GM18858 (cell line): ENCODE results near the gene NEK11.
"Not testable (repeated sequence)": the region's sequence is repeated elsewhere in the genome, so short reads cannot be mapped to it uniquely, and the experiment has no call there.

Experiments used
- ATAC-seq: cut with Tn5 transposase; IDR thresholded peaks from one replicate; pipeline ENCODE4 v1.9.1; 2021; ENCODE audit not compliant: unreplicated experiment

Gene NEK11

GRCh38 chr3:131284302-131284701 is 257.6 kb downstream of the NEK11 start:
- ATAC-seq = no peak

- ATAC-seq = no peak
Observed at GRCh38 chr3:131285456-131285855, 258.8 kb downstream of the NEK11 start.

- no peak for ATAC-seq
Observed at GRCh38 chr3:131299836-131300235, 273.2 kb downstream of the NEK11 start.

- ATAC-seq = no peak
Observed at GRCh38 chr3:131303848-131304247, 277.2 kb downstream of the NEK11 start.

GRCh38 chr3:131304890-131305289 is 278.2 kb downstream of the NEK11 start:
- no peak for ATAC-seq

- no peak for ATAC-seq
Observed at GRCh38 chr3:131306242-131306641, 279.6 kb downstream of the NEK11 start.

GRCh38 chr3:131314318-131314717 is 287.6 kb downstream of the NEK11 start:
- ATAC-seq = no peak

GRCh38 chr3:131315162-131315561 is 288.5 kb downstream of the NEK11 start:
- ATAC-seq = no peak

GRCh38 chr3:131317667-131318066 is 291.0 kb downstream of the NEK11 start:
- no peak for ATAC-seq

- no peak for ATAC-seq
Observed at GRCh38 chr3:131323014-131323413, 296.3 kb downstream of the NEK11 start.

GRCh38 chr3:131323792-131324191 is 297.1 kb downstream of the NEK11 start:
- ATAC-seq = no peak

GRCh38 chr3:131324923-131325322 is 298.2 kb downstream of the NEK11 start:
- ATAC-seq = no peak

GRCh38 chr3:131326307-131326706 is 299.6 kb downstream of the NEK11 start:
- no peak for ATAC-seq

GRCh38 chr3:131328721-131329120 is 302.0 kb downstream of the NEK11 start:
- no peak for ATAC-seq

- peak; percentile 51 for ATAC-seq
Observed at GRCh38 chr3:131329774-131330173, 303.1 kb downstream of the NEK11 start.

- ATAC-seq = not testable (repeated sequence)
Observed at GRCh38 chr3:131331456-131332085, 304.9 kb downstream of the NEK11 start.

- no peak for ATAC-seq
Observed at GRCh38 chr3:131338948-131339640, 312.4 kb downstream of the NEK11 start.

GRCh38 chr3:131341761-131342160 is 315.1 kb downstream of the NEK11 start:
- ATAC-seq = no peak

- ATAC-seq = no peak
Observed at GRCh38 chr3:131348911-131349310, 322.2 kb downstream of the NEK11 start.

GRCh38 chr3:131349454-131349853 is 322.8 kb downstream of the NEK11 start:
- no peak for ATAC-seq

GRCh38 chr3:131349946-131350347 is 323.3 kb downstream of the NEK11 start:
- no peak for ATAC-seq

GRCh38 chr3:131350506-131350905 is 323.8 kb downstream of the NEK11 start:
- ATAC-seq = no peak
